ENCODE data around the gene SMIM1. TPM values are rescaled to one million over a fixed set of nuclear protein-coding genes. Genes with fewer than 3 reads are reported as not detected.

The SMIM1 gene
- total and polyA plus RNA-seq, 4 donors, result 8.0 to 15.9 (median 10.9) TPM

- Histone ChIP-seq H3K9ac (ENCODE audit: insufficient read depth in 1 of 2, low read length in 2 of 2) (no peak overlapping the region), H3K36me3 (ENCODE audit: control insufficient read depth in 4 of 4, insufficient read depth in 4 of 4, low read length in 4 of 4) (peaks cover 5 to 55% (median 16%) of the 10 kb centered on the region in 4 donors), H3K4me3 (no peak overlapping the region), H3K9me3 (ENCODE audit: control insufficient read depth in 4 of 4, insufficient read depth in 3 of 4, low read length in 3 of 4) (no peaks in the 10 kb centered on the region), H3K4me1 (ENCODE audit: control insufficient read depth in 5 of 5, insufficient read depth in 5 of 5, low read length in 5 of 5) (no peaks in the 10 kb centered on the region), H3K27me3 (ENCODE audit: control insufficient read depth in 3 of 3, insufficient read depth in 3 of 3, low read length in 2 of 3) (no peaks in the 10 kb centered on the region), H3K27ac (ENCODE audit: low read depth in 1 of 2, low read length in 1 of 2) (no peak overlapping the region)
- ATAC-seq (ENCODE audit: insufficient read depth, low FRiP score), result no peak
- WGBS, 2 donors, result 77 to 89% methylated on average over 16 of the region's 16 CpGs
- no peak for DNase-seq
- no peak for TF ChIP-seq CTCF (IDR thresholded peaks at IDR 0.05; ENCODE audit: control extremely low read depth, extremely low read depth)
Measured at GRCh38 chr1:3822421-3822820, 49.9 kb downstream of the SMIM1 start.

- Histone ChIP-seq H3K4me3 (no peak overlapping the region), H3K9me3 (ENCODE audit: control insufficient read depth in 4 of 4, insufficient read depth in 3 of 4, low read length in 3 of 4) (no peaks in the 10 kb centered on the region), H3K27me3 (ENCODE audit: control insufficient read depth in 3 of 3, insufficient read depth in 3 of 3, low read length in 2 of 3) (no peaks in the 10 kb centered on the region), H3K36me3 (ENCODE audit: control insufficient read depth in 4 of 4, insufficient read depth in 4 of 4, low read length in 4 of 4) (peaks cover 15 to 66% (median 26%) of the 10 kb centered on the region in 4 donors), H3K9ac (ENCODE audit: insufficient read depth in 1 of 2, low read length in 2 of 2) (no peak overlapping the region), H3K27ac (ENCODE audit: low read depth in 1 of 2, low read length in 1 of 2) (no peak overlapping the region), H3K4me1 (ENCODE audit: control insufficient read depth in 5 of 5, insufficient read depth in 5 of 5, low read length in 5 of 5) (no peaks in the 10 kb centered on the region)
- TF ChIP-seq CTCF (IDR thresholded peaks at IDR 0.05; ENCODE audit: control extremely low read depth, extremely low read depth), result no peak
- WGBS, 2 donors, result 78 to 99% methylated on average over 8 of the region's 8 CpGs
- DNase-seq (no peak), ATAC-seq (ENCODE audit: insufficient read depth, low FRiP score) (no peak)
Measured at GRCh38 chr1:3824650-3825049, 52.1 kb downstream of the SMIM1 start.

- Histone ChIP-seq H3K9ac (ENCODE audit: insufficient read depth in 1 of 2, low read length in 2 of 2) (no peak overlapping the region), H3K27me3 (ENCODE audit: control insufficient read depth in 3 of 3, insufficient read depth in 3 of 3, low read length in 2 of 3) (no peaks in the 10 kb centered on the region), H3K36me3 (ENCODE audit: control insufficient read depth in 4 of 4, insufficient read depth in 4 of 4, low read length in 4 of 4) (peaks cover 15 to 71% (median 26%) of the 10 kb centered on the region in 4 donors), H3K4me3 (no peak overlapping the region), H3K27ac (ENCODE audit: low read depth in 1 of 2, low read length in 1 of 2) (no peak overlapping the region), H3K4me1 (ENCODE audit: control insufficient read depth in 5 of 5, insufficient read depth in 5 of 5, low read length in 5 of 5) (no peaks in the 10 kb centered on the region), H3K9me3 (ENCODE audit: control insufficient read depth in 4 of 4, insufficient read depth in 3 of 4, low read length in 3 of 4) (no peaks in the 10 kb centered on the region)
- TF ChIP-seq CTCF (IDR thresholded peaks at IDR 0.05; ENCODE audit: control extremely low read depth, extremely low read depth), result no peak
- DNase-seq, result no peak
- WGBS, 2 donors, result 86 to 90% methylated on average over 15 of the region's 15 CpGs
- no peak for ATAC-seq (ENCODE audit: insufficient read depth, low FRiP score)
Measured at GRCh38 chr1:3825356-3825755, 52.8 kb downstream of the SMIM1 start.

Small RNAs within 50 kb of the gene (small RNA-seq; reads per million reads assigned to genes)
- gene RF02197 (ENCODE audit: low replicate concordance) (not detected), gene RN7SL574P (ENCODE audit: low replicate concordance) (not detected)

Other genes with a start within 250 kb of the SMIM1 start
- 10 to 100 TPM; 44.1 to 54.2 TPM for gene MEGF6, start 161.2 kb upstream of the SMIM1 start, total RNA-seq
- 10 to 100 TPM; 17.7 to 52.4 TPM for gene MEGF6, start 161.2 kb upstream of the SMIM1 start, polyA plus RNA-seq
- 10 to 100 TPM; 30.7 to 46.6 TPM for gene TPRG1L, start 147.7 kb upstream of the SMIM1 start, total RNA-seq
- gene TPRG1L, start 147.7 kb upstream of the SMIM1 start, polyA plus RNA-seq, result 10 to 100 TPM; 24.1 to 35.1 TPM
- 10 to 100 TPM; 17.3 to 24.7 TPM for gene WRAP73, start 122.6 kb upstream of the SMIM1 start, total RNA-seq
- 10 to 100 TPM; 20.9 to 25.3 TPM for gene WRAP73, start 122.6 kb upstream of the SMIM1 start, polyA plus RNA-seq
- gene TP73, start 120.2 kb upstream of the SMIM1 start, total RNA-seq, result 10 to 100 TPM in 1 of 2 donors, 1 to 10 TPM in 1; 2.5 to 12.3 TPM
- gene TP73, start 120.2 kb upstream of the SMIM1 start, polyA plus RNA-seq, result 1 to 10 TPM; 1.7 to 2.0 TPM
- gene CCDC27, start 20.3 kb upstream of the SMIM1 start, total RNA-seq, result not detected
- gene CCDC27, start 20.3 kb upstream of the SMIM1 start, polyA plus RNA-seq, result not detected
- gene LRRC47, start 23.7 kb downstream of the SMIM1 start, total RNA-seq, result 10 to 100 TPM; 22.3 to 33.9 TPM
- gene LRRC47, start 23.7 kb downstream of the SMIM1 start, polyA plus RNA-seq, result 10 to 100 TPM; 14.4 to 18.7 TPM
- gene CEP104, start 84.5 kb downstream of the SMIM1 start, total RNA-seq, result 10 to 100 TPM; 39.5 to 56.5 TPM
- gene CEP104, start 84.5 kb downstream of the SMIM1 start, polyA plus RNA-seq, result 10 to 100 TPM in 1 of 2 donors, 1 to 10 TPM in 1; 8.9 to 11.4 TPM
- 10 to 100 TPM in 1 of 2 donors, 1 to 10 TPM in 1; 6.1 to 12.1 TPM for gene DFFB, start 84.7 kb downstream of the SMIM1 start, total RNA-seq
- gene DFFB, start 84.7 kb downstream of the SMIM1 start, polyA plus RNA-seq, result 1 to 10 TPM; 5.1 to 5.6 TPM
- gene C1orf174, start 127.5 kb downstream of the SMIM1 start, total RNA-seq, result 10 to 100 TPM; 19.3 TPM
- gene C1orf174, start 127.5 kb downstream of the SMIM1 start, polyA plus RNA-seq, result 10 to 100 TPM; 10.8 to 15.8 TPM